ENCODE data around the gene PLA2G4B.
A peak's percentile ranks its signal among the peaks of the same experiment; 100 is the strongest.

The PLA2G4B gene

DNA sequence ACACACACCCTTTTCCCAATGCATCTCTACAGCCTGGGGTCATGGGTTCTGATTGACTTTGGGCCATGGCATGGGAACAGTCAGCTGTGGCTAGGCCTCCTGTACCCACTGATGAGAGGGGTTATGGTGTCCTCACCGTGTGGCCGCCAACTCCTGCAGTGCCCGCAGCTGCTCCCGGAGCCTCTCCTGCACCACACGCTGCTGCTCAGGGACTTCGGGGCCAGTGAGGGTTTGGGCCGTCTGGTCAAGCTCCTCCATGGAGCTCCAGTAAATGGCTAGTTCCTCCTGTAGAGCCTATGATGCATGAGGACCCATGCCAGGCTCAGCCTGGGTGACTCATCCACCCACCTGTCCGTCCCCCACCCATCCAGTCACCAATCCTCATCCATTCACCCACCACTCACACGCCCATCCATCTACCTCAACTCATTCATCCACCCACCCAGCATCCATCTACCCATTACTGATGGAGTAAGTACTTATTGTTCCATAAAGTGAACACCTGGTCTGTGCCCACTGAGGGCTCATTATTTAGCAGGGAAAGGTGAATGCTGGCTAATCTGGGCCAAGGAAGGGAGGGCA lies 33.6 kb downstream of the PLA2G4B start:
- DNase-seq = no peak

DNA sequence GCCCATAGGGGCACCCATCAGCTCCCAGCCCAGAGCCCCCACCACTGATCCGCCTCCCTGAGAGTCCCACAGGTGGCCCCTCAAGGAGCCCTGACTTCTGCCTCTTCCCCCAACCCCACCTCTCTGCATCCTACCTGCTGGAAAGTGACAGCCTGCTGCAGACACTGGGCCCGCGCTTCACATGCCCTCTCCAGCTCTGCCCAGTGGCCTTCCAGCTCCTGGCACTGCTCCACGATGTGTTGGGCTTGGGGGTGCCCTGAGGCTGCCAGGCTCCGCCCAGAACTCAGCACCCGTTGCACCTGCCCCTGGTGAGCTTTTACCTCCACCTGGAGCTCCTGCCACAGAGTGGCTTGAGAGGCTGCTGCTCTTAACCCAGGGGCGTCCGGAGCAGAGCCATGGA lies 35.1 kb downstream of the PLA2G4B start:
- DNase-seq = no peak

DNA sequence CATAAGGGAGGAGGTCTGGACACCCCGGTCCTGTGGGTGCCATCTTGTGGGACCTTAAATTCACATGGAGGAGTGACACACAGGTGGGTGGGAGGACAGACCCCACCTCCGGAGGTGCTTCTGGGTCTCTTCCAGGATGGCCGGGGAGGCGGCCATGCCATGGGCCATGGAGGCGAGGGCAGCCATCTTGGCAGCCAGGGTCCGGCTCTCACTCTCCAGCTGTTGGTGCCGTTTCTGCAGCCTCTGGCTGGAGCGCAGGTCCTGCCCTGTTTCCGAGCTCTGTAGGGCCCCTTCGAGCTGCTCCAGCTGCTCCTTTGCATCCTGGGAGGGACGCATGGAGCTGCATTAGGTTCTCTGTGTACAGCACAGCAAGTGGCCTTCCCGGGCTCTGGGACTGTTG lies 36.1 kb downstream of the PLA2G4B start:
- no peak for DNase-seq

DNA sequence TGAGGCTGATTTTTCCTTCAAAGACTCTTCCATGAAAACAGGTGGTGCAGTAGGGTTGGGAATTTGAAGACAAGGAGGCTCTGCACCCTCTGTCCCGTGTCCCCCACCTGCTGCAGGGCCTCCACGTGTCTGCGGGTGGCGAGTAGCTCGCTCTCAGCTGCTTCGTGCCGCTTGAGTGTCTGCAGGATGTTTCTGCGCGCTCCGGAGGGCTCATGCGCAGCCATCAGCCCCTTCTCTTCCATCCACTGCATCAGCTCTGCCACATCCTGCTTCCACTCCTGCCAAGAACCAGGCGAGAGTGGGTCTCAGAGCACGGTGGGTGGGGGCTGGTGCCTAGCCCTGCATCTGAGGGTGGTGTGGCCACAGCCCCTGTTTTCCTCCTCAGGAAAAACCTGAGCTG lies 37.4 kb downstream of the PLA2G4B start:
- DNase-seq = no peak

DNA sequence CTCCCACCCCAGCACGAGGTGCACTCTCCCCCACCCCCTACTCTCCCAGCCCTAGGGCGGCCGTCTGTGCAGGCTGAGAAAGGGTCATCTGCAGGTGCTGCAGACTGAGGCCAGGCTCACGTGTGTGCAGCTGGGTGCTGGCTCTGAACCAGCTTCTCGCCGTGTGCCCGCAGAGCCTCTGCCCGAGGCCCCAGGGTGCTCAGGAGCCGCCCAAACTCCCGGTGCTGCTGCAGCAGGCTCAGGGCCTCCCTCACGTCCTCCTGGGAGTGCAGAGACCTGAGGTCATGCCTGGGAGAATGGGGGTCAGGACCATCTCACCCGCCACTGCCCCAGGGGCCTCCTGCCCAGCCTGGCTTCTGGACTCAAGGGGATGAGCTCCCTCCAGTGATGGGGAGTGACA lies 38.0 kb downstream of the PLA2G4B start:
- no peak for DNase-seq

DNA sequence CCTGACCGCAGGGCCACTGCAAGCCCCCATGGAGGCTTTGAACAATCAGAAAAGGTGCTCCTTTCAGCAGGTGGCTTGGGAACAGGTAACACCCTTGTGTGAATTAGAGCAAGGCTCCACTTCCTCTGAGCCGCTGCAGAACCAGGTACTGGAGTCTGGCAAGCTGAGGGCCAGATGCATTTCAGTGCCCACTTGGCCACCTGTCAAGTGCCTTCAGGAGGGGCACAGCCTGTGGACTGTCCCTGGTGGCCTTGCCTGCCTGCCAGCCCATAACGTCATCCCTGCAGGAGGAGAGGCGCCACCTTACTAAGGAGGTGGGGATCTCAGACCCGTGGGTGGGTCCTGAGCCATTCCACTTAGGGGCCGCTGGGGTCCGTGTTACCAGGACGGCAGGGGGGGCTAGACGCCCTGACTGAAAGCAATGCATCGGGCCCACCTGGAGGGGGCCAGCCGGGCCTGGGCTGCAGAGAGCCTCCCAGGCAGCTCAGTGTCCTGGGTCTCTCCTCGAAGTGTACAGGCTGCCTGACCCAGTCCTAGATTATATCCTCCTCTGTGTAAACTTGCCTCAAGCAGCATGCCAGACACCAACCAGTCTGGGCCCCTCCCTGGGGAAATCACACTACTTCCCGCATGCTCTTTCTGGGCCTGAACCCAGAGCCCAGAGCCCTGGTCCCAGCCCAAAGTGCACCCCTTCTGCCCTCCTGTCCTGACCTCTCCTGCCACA lies 39.1 kb downstream of the PLA2G4B start:
- DNase-seq = no peak

DNA sequence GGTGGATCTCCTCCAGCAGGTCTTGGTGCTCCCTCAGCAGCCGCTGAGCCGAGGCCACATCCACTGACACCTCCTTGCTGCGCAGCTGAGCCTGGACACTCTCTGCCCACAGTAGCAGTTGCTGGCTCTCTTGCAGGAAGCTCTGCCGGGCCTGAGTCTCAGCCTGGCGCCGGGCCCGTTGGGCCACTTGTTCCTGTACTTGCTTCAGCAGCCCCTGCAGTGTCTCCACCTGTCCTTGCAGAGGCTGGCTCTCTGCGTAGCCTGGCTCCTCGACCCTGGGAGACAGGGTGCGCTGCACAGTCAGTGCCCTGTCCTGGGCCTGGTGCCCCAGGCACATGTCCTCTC lies 39.7 kb downstream of the PLA2G4B start:
- peak; percentile 91 to 95 for DNase-seq

DNA sequence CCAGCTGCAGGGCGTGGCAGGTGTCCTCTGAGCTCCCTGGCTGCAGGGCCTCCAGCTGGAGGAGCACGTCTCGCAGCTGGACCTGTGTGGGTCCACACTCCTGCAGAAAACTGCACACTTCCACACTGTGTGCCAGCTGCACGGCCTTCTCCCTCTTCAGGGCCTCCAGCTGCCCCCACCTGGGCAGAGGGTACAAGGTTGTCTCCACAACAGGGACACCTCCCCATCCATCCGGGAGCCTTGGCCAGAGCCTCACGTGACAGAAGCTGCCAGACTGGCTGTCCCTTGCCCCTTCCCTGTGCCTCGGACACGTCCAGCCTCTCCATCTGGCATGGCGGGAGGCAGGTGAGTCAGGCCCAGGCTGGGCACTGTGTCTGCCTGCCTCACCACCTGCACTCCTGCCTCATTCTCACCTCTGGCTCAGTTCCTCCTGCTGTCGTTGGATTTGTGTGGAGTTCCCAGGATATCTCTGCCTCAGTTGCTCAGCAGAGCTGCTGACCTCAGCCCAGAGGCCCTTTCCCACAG lies 40.7 kb downstream of the PLA2G4B start:
- DNase-seq = peak in 1 of 2 experiments; percentile 65

DNA sequence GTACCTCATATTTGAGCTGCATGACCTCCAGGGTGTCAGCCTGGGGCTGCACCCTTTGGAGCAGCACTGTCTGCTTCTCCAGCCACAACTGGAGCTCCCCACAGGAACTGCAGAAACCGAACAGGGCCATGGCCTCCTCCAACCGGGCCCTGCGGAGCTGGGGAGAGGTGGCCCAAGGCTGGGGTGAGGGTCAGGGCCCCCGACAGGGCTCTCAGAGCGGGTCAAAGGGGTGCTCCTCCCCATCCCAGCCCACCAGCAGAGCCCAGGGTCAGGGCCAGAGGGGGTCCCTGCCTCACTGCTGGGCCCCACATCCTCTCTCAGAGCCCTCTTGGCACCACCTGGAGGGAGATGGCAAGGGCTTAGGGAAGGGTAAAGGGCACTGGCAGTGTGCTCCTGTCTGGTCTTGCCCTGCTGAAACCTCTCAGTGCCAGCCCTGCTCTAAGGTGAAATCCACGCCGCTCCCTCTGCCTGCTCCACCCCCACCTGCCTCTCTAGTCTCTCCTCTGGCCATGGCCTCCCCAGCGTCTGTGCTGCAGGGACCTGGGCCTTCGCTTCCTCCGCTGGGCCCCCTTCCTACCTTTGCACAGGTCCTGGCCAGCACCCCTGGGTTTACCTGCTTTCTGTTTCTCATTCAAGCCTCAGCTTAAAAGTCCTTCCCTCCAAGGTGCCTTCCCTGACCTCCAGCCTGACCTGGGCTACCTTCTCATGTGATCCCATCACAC lies 41.7 kb downstream of the PLA2G4B start:
- no peak for DNase-seq

DNA sequence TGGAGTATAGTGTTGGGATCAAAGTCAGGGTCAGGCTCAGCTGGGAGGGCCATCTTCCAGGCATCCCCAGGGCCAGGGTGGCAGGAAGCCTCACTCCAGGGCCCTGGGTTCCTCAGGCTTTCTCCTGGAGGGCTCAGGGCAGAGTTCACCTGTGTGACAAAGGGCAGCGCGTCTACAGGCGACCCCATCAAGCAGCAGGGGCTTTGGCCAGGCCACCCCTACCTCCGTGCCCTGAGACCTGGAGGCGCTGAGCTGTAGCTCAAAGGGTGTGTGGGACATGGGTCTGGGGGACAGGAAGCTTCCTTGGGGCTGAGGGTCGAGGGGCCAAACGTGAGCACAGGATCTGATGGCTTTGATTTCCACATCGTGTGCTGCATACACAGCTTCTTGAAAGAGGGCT lies 42.4 kb downstream of the PLA2G4B start:
- no peak for DNase-seq

DNA sequence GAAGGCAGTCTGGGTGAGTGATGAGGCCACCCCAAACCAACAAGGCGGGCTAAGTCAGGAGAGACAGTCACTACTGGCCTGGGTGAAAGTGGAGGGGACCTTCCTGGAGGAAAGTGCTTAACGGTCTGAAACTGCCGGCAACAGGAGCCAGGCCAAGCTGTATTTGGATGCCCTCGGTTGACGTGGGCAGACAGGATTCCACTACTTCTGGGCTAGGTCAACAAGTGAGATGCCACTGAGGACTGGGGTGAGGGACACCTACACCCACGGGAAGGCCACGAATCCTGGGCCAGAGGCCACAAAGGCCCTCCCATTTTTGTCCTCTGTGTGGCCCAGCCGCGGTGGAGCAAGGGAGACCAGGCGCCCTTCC lies 42.9 kb downstream of the PLA2G4B start:
- no peak for DNase-seq

DNA sequence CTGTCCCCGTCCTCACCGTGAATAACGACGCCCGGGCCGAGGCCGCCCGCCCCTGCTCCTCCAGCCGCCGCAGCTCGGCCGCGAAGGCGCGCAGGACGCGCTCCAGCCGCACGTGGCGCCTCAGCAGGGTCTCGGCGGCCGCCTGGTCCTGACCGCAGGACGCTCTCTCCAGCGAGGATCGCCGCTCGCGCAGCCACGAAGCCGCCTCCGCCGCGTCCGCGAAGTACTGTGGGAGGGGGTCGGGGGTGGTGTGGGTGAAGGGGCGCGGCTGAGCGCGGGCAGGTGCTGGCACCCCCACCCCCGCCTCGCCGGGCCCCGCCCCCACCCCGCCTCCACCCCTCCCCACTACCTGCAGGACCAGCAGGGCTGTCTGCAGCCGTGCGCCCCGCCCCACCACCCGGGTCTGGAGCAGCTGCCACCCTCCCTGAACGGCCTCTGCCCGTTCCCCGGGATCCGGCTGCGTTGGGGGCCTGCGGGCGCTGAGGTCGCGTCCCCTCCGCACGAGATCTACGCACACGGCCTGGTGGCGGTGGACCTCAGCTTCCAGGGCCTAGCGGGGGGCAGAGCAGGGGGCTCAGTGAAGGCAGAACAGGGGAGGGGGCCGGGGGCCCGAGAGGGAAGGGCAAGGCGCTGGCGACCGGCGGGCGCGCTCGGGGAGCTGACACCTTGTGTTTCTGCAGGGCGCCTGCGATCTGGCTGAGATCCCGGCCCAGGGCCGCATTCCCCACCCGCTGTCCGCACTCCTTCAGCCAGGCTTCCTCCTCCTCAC lies 43.5 kb downstream of the PLA2G4B start:
- DNase-seq = no peak

DNA sequence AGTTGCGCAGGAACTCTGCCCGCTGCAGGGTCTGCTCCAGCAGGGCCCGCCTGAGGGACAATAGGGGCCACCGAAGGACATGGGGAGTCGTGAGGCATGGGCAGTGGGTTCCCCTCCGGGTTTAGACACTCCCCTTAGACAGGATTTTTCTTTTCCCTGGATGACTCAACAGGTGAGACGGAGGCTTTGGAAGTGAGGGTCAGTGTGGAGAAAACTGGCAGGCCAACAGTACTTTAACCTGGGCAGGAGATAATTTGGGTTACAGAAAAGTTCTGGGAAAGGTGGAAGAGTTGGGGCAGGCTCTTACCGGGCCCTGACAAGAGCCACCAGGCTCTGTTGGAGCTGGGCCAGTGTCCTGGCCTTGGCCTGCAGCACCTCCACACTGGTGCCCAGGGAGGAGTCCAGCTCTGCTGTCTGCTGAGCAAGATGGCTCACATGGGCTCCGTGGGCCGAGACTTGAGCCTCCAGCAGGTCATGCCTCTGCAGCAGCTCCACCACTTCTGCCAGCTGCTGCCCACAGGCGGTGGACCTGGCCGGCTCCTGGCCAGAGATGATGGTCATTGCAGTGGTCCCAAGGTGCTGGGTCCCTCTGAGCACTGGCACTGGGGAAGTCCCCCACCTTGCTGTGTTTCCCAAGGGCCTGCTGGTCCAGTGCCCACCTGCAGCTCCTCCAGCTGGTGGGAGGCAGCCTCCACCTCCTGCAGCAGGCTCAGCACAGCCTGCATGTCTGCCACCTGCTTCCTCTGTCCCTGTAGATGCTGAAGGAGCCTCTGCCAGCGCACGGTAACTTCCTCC lies 44.2 kb downstream of the PLA2G4B start:
- DNase-seq = no peak

DNA sequence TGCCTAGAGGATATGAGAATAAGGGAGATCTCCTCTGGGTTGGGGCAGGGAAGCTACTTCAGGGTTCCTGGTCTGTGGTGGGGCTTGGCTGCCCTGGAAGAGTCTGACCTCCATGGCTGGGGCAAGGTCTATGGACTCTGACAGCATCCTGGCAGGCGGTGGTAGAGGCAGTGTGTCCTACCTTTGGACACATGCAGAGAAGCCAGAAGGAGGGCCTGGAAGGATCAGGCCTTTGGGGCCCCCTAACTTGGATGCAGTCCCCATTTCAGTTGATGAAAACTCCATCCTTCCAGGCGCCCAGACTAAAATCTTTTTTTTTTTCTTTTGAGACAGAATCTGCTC lies 44.8 kb downstream of the PLA2G4B start:
- DNase-seq = no peak

DNA sequence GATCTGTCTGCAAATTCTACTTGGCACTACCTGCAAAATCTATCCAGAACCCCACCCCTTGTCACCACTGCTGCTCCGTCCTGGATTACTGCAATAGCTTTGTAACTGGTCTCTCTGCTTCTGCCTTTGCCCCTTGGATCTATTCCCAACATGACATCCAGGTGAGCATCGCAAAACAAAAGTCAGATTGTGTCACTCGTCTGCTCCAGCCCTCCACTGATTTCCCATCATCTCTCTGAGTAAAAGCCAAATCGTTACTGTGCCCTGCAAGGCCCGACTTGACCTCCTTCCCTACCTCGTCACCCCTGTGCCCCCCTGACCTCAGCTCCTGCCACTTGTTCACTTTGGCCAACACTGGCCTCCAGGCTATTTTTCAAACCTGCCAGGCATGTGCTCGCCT lies 45.8 kb downstream of the PLA2G4B start:
- DNase-seq = no peak

DNA sequence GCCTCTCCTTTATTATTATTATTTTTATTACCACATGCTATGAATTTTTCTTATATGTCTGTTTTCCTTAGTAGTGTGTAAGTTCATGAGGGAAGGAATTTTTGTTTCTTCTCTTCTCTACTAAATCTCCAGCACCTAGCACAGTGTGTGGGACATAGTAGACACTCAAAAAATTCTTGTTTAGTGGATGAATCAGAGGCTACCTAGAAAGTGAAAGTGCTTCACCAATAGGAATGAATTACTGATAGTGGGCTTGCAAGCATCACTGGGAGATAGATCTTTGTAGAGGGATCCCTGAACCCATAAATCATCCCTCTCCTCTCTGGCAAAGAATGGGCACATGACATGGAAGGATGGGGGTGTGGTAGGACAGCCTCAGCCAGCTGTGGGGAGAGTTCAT lies 46.7 kb downstream of the PLA2G4B start:
- no peak for DNase-seq

DNA sequence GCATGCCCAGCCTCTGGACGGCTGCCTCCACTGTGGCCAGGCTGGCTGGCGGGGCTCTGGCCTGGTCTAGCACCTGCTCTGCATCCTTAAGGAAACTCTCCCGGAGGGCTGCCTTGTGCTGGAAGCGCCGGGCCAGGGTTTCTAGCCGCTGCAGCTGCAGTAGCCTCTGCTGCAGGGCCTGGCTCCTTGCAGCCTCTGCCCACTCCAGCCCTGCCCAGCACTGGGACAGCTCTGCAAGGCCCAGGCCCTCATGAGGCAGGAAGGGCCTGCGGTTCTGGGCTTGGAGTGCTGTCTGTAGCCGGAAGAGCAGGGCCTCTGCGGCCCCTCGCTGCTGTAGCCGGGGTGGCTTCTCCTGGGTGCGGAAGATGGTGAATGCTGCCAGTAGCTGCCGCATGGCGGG lies 47.2 kb downstream of the PLA2G4B start:
- no peak for DNase-seq

DNA sequence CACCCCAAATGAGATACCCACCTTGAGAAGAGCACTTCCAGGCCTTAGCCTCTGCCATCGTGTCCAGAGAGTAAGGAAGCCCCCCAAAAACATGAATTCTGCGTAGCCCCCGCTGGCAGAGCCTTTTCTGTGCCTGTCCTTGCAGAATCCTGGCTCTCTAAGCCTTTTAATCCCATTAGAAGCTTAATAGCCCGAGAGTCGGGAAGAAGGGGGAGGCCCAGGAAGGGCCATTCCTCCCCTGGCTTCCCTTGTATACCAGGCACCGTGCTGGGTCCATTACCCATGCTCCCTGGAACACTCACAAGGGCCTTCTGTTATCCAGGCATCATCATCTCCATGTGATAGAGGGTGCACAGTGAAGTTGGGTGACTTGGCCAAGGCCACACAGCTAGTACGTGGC lies 48.1 kb downstream of the PLA2G4B start:
- no peak for DNase-seq

DNA sequence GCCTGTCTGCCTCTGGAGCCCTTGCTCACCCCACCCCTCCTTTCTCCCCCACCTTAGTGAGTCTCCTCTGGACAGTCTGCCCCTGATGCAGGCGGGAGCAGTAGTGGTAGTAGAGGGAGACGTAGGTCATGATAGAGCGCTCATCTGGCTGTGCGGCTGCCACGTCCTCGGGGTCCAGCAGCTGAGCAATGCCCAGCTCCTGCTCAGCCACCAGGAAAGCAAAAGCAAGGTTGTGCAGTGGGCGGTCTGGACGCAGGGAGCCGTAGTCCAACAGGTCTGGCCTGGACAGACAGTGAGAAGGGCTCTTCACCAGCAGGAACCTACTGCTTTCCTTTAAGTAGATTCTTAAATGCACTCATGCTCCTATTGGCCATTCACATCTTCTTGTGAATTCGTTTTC lies 48.5 kb downstream of the PLA2G4B start:
- no peak for DNase-seq

DNA sequence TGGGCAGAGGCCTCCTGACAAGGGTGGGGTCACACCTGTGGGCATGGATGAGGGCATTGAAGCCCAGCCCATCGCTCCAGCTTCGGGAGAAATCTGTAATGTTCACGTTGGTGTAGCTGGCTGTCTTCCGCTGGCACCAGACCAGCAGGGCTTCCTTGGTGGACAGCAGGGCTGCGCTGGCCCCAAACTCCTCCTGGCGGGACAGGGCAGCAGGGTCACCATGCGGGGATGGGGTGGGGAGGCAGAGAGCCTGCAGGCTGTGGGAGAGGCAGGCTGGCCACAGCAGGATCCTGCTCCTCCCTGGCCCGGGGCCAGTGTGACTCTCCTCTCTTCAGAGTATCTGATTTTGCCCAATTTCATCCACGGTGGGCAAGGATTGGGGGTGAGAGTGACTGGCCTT lies 49.2 kb downstream of the PLA2G4B start:
- no peak for DNase-seq

DNA sequence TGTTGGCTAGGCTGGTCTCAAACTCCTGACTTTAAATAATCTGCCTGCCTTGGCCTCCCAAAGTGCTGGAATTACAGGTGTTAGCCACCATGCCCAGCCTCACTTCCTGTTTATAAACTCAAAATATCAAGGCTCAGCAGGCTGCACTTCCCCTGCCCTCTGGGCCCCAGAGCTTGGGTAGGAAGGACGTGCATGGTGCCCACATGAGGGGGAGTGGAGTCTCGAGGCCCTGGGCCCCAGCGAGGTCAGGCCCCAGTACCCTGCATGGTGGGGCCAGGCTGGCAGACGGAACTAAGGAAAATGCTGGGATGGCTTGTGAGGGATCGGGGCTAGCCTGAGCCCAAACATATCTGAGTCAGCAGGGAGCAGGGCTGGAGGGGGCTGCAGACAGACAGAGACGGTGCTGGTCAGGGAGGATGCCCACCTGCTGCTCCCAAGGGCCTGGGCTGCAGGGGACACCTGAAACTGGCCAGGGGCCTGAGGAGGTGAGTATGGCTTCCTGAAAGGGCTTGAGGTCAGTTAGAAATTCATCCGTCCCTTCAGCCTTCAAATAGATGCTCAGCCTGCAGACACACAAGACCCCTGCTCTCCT lies 50.1 kb downstream of the PLA2G4B start:
- no peak for DNase-seq

DNA sequence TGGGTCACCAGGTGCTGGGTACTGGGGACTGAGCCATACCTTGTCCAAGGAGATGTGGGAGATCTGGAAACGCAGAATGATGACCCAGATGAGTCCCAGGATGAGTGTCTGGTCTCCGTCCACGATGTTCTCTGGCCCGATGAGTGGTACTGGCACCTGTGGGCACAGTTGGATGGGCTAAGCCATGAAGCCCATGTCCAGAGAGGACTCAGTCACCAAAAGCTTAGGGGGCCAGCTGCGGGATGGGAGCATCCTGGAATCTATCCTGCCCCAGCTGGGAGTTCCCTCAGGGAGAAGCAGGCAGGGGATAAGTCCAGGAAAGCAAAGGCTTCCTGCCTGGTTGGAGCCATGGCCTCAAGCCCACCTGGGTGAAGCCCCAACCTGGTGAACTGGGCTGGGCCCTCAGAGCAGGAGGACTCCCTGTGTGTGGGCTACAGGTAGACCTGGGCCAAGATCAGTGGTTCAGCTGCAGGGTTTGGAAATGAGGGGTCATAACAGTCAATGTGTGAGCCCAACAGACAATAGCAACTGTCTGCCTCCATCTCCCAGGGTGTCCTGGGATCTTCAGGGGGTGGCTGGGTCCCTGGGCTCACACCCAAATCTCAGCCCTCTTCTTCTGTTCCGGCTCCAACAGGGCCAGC lies 51.5 kb downstream of the PLA2G4B start:
- no peak for DNase-seq
